Ovary (tissue), 9 donors: ENCODE results near the gene IFNGR1. TPM values are rescaled to one million over a fixed set of nuclear protein-coding genes. Genes with fewer than 3 reads are reported as not detected.

Source experiments
- DNase-seq, 5 donors: peaks; one replicate each; pipeline ENCODE4 v3.0.0-alpha.2; 2019 to 2020
- H3K27ac ChIP-seq, 2 donors: fragments of 200-600 bp; one replicate each; pipeline versions ENCODE4 v1.5.1 to v1.8.0; 2019 to 2022
- H3K27me3 ChIP-seq: fragments of 200-600 bp; one replicate; pipeline ENCODE4 v1.8.0; 2022
- H3K36me3 ChIP-seq: fragments of 200-600 bp; sonication (generic); one replicate; pipeline ENCODE4 v1.5.1; 2019
- H3K4me1 ChIP-seq: one replicate; pipeline ENCODE4 v1.8.1; 2013; ENCODE audit warnings: mild to moderate bottlenecking, moderate library complexity; ENCODE audit not compliant: insufficient read depth
- H3K4me3 ChIP-seq: fragments of 200-600 bp; sonication (generic); one replicate; pipeline ENCODE4 v1.5.1; 2017
- H3K9me3 ChIP-seq, 2 donors: fragments of 200-600 bp in 1 of 2; sonication (generic) in 1 of 2; one replicate each; pipeline versions ENCODE4 v1.5.1 to v1.8.1; 2013 to 2019; ENCODE audit warnings: mild to moderate bottlenecking in 1 of 2, moderate library complexity in 1 of 2
- EP300 ChIP-seq: sonication (generic); formaldehyde crosslinking; IDR thresholded peaks from one replicate; pipeline ENCODE4 v1.6.1; 2017; ENCODE audit warnings: antibody characterized with exemption
- POLR2A ChIP-seq: fragments of 450-650 bp; IDR thresholded peaks from one replicate; pipeline ENCODE4 v1.6.1; 2017; ENCODE audit warnings: antibody characterized with exemption, mild to moderate bottlenecking, moderate library complexity
- WGBS, 3 donors: extraction: QIAGEN DNeasy Blood & Tissue Kit in 1 of 3; methylation state at CpG; one replicate each; pipeline versions ENCODE4 v1.1.5 to v1.1.7; 2013 to 2017; 5-methylcytosine and 5-hydroxymethylcytosine counted together
- intact Hi-C, 4 donors: fragments of 100-400 bp; cut with DNase I; formaldehyde crosslinking; loops; one replicate each; pipeline versions ENCODE4 v1.11.0 to v1.15.1; 2022 to 2023
- polyA plus RNA-seq, 2 donors: library from polyadenylated mRNA; stranded (reverse); fragments of 200-250 nt in 1 of 2; fragments of 350-450 nt in 1 of 2; fragmentation: Illumina TruSeq in 1 of 2; extraction: RNeasy Lipid Tissue Mini Kit (QIAGEN cat#74804) in 1 of 2; gene quantifications; one replicate each; pipeline ENCODE4 v1.2.3, GENCODE V29; 2013 to 2014
- total RNA-seq, 7 donors: library from RNA; depleted of rRNA in 2 of 7; stranded (reverse); fragments of >200 nt in 2 of 7; fragmentation: NEBNext Ultra II Directional in 3 of 7; extraction: Animal tissue kit (Norgen Biotek cat#: 25700) in 3 of 7; gene quantifications; one replicate each; pipeline versions ENCODE4 v1.1.0 to v1.2.4, GENCODE V29; 2016 to 2023
- TF ChIP-seq, protein P1 (sequence below), 3 donors: fragments of 450-650 bp in 2 of 3; fragments of 200-600 bp in 1 of 3; IDR thresholded peaks; one replicate each; pipeline versions ENCODE4 v1.5.1 to v1.8.0; 2016 to 2022; ENCODE audit warnings: antibody characterized with exemption in 3 of 3, mild to moderate bottlenecking in 1 of 3
- donor health status: DM: no; HTN: no; CAD: no; lungs with moderate emphysema.
- donor health status: DM: no; HTN: no; CAD: no.
- donor health status: Bipolar disorder and iron deficiency.
- donor health status: DM: yes; HTN: yes; CAD: no.
- donor health status: DM: no; HTN: no; CAD: no.
- donor health status: DM: yes; HTN: yes; CAD: no.

The IFNGR1 gene
- total and polyA plus RNA-seq, 9 donors: 37.1 to 95.2 (median 55.5) TPM

DNA sequence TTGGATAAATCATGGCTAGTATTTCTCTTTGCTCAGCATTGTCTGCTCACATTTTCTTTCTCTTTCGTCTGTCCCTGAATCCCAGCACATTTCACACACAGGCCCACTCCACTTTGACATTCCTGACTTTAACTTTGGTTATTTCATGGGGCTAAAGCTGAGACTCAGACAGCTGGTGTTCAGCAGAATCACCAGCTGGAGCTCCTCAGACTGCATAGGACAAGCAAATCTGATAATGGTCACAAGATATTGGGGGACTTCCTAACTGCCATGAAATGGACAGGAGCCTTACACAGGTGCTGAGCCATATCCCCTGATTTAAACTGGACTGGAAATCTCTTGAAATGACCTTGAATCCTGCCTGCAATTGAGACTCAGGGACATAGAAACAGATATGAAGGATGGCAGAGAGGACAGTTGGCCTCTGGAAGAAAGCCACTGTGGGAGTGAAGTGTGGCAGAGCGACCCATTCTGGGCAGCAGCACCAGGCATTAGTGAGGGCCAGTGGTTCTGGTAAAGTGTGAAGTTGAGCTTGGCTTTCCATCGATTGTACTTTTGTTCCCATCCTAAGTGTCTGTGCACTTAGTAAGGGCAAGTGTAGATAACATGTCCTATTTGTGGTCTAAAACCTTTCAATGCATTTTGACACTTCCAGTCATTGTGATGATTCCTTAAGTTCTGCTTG, 10.0 kb upstream of the IFNGR1 start:
- intact Hi-C loops: no loop called here
- WGBS, 3 donors: 87 to 91% (median 88%) methylated on average over 3 of the region's 3 CpGs
- Histone ChIP-seq H3K36me3 (no peaks in the 10 kb centered on the region), H3K9me3 (no peaks in the 10 kb centered on the region), H3K27me3 (no peaks in the 10 kb centered on the region), H3K27ac (no peak overlapping the region), H3K4me1 (no peaks in the 10 kb centered on the region), H3K4me3 (no peak overlapping the region)
- DNase-seq: no peak
- TF ChIP-seq EP300 (no peak), POLR2A (no peak)
- TF ChIP-seq, protein P1, sequence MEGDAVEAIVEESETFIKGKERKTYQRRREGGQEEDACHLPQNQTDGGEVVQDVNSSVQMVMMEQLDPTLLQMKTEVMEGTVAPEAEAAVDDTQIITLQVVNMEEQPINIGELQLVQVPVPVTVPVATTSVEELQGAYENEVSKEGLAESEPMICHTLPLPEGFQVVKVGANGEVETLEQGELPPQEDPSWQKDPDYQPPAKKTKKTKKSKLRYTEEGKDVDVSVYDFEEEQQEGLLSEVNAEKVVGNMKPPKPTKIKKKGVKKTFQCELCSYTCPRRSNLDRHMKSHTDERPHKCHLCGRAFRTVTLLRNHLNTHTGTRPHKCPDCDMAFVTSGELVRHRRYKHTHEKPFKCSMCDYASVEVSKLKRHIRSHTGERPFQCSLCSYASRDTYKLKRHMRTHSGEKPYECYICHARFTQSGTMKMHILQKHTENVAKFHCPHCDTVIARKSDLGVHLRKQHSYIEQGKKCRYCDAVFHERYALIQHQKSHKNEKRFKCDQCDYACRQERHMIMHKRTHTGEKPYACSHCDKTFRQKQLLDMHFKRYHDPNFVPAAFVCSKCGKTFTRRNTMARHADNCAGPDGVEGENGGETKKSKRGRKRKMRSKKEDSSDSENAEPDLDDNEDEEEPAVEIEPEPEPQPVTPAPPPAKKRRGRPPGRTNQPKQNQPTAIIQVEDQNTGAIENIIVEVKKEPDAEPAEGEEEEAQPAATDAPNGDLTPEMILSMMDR (IDR thresholded peaks at IDR 0.05): no peak

DNA sequence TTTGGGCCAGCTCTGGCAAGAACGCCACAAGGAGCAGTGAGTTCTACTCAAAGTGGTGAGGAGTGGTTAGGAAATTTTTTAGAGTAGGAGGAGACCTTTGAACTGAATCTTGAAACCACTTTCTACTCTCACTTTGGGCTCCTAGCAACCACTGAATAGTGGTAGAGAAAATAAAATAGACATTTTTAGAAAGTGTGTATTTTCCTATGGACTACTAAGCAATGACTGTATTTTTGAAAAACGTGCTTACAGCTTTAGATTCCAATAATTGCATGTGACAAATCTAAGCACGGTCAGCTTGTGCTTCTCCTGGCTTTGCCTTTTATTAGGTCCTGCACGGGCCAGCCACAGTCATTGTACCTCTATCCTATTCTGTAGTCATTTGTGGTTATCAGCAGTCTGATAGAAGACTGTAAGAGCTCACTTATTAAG, 8.7 kb upstream of the IFNGR1 start:
- no peaks in the 10 kb centered on the region for H3K9me3 ChIP-seq
- TF ChIP-seq EP300 (no peak), POLR2A (no peak)
- TF ChIP-seq, protein P1 (IDR thresholded peaks at IDR 0.05): no peak
- no peak for DNase-seq
- no peak overlapping the region for H3K4me3 ChIP-seq
- no peaks in the 10 kb centered on the region for H3K27me3 ChIP-seq
- H3K4me1 ChIP-seq: no peaks in the 10 kb centered on the region
- H3K36me3 ChIP-seq: no peaks in the 10 kb centered on the region
- intact Hi-C loops: no loop called here
- WGBS, 3 donors: 21 to 40% (median 39%) methylated on average over 4 of the region's 4 CpGs
- no peak overlapping the region for H3K27ac ChIP-seq

DNA sequence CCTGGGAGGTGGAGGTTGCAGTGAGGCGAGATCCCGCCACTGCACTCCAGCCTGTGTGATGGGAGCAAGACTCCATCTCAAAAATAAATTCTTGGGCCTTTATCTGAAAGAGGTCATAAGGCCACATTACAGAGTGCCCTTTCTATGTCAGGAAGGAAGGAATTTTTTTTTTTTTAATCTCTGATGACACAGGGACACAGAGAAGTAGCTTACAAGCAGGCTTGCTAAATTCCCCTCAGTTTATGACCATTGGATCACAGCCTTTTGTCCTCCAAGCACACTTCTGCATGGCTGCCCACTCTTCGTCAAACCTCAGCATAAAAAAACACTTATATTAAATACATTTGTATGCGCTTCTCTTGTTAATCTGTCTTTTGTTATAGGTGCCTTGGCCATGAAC, 7.5 kb upstream of the IFNGR1 start:
- DNase-seq: no peak
- Histone ChIP-seq H3K9me3 (no peaks in the 10 kb centered on the region), H3K36me3 (no peaks in the 10 kb centered on the region), H3K27ac (no peak overlapping the region), H3K4me1 (no peaks in the 10 kb centered on the region), H3K27me3 (no peaks in the 10 kb centered on the region), H3K4me3 (no peak overlapping the region)
- intact Hi-C loops: no loop called here
- WGBS, 3 donors: 90 to 95% (median 93%) methylated on average over 4 of the region's 4 CpGs
- TF ChIP-seq EP300: no peak
- no peak for TF ChIP-seq POLR2A
- TF ChIP-seq, protein P1 (IDR thresholded peaks at IDR 0.05): no peak

DNA sequence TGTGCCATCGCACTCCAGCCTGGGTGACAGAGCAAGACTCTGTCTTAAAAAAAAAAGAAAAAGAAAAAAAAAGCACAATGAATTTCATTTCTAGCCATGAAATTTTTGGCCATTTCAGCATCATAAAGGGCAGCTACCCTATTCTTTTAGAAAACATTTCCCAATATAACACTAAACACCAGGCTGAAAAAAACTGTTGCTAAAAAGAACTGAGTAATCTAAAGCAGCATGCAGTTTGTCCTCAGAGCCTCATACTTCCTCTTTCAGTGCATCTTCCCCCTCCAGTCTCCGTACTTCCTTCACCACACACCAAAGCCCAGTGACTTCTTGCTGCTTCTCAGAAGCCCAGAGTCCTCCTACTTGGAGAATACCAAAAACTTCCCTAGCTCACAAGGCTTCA, 5.6 kb upstream of the IFNGR1 start:
- DNase-seq: no peak
- intact Hi-C loops: no loop called here
- H3K9me3 ChIP-seq: no peaks in the 10 kb centered on the region
- 88 to 93% (median 89%) methylated on average over 2 of the region's 2 CpGs for WGBS, 3 donors
- H3K4me1 ChIP-seq: no peaks in the 10 kb centered on the region
- no peaks in the 10 kb centered on the region for H3K36me3 ChIP-seq
- H3K4me3 ChIP-seq: no peak overlapping the region
- H3K27ac ChIP-seq: no peak overlapping the region
- TF ChIP-seq POLR2A: no peak
- no peak for TF ChIP-seq EP300
- TF ChIP-seq, protein P1 (IDR thresholded peaks at IDR 0.05): no peak
- H3K27me3 ChIP-seq: no peaks in the 10 kb centered on the region
